SK-N-SH (cell line): ENCODE data around the gene OPA3. TPM values are rescaled to one million over a fixed set of nuclear protein-coding genes. Genes with fewer than 3 reads are reported as not detected.
A peak's percentile ranks its signal among the peaks of the same experiment; 100 is the strongest.

Source experiments
- CTCF ChIA-PET: fragments of 300-600, 350-600 bp; formaldehyde crosslinking; extraction: SDS; loops from one replicate; lab custom pipeline; 2021; lab: Yijun Ruan, JAX
- POLR2A ChIA-PET: fragments of 350-600 bp; sonication (Branson Sonifier 250); formaldehyde crosslinking; extraction: SDS; loops from one replicate; lab custom pipeline; 2020; ENCODE audit warnings: antibody characterized with exemption, inconsistent platforms; lab: Yijun Ruan, JAX
- DNase-seq: peaks from one replicate; pipeline ENCODE4 v3.0.0; 2012
- H2AFZ ChIP-seq: fragments of 200-600 bp; sonication (generic); 2 replicates; pipeline ENCODE4 v1.8.1; 2016; ENCODE audit warnings: antibody characterized with exemption, mild to moderate bottlenecking, low read depth
- H3F3A ChIP-seq: fragments of 200-600 bp; sonication (generic); replicated peaks from 2 replicates; pipeline ENCODE3; 2016; ENCODE audit warnings: antibody characterized with exemption, mild to moderate bottlenecking; ENCODE audit not compliant: insufficient read depth
- H3K27ac ChIP-seq, 2 experiments: fragments of 200-500 bp in 1 of 2; fragments of 200-600 bp in 1 of 2; sonication (Bioruptor generic) in 1 of 2; sonication (generic), shearing (Covaris generic) in 1 of 2; 2 replicates each; pipeline versions ENCODE4 v1.5.1 to v1.6.1; 2014 to 2016; ENCODE audit warnings: low read depth in 2 of 2, inconsistent platforms in 1 of 2, low read length in 1 of 2, mild to moderate bottlenecking in 1 of 2, mixed read lengths in 1 of 2
- H3K27me3 ChIP-seq: fragments of 200-600 bp; sonication (generic), shearing (Covaris generic); 2 replicates; pipeline ENCODE4 v1.6.1; 2016; ENCODE audit warnings: mixed run types; ENCODE audit not compliant: insufficient read depth
- H3K36me3 ChIP-seq, 2 experiments: fragments of 200-500 bp in 1 of 2; fragments of 200-600 bp in 1 of 2; sonication (Bioruptor generic) in 1 of 2; sonication (generic) in 1 of 2; replicated peaks in 1 of 2; 2 replicates each; pipeline versions ENCODE3 to v1.5.1; 2014 to 2016; ENCODE audit warnings: low read length in 1 of 2, mild to moderate bottlenecking in 1 of 2; ENCODE audit not compliant: insufficient read depth in 2 of 2, control insufficient read depth in 1 of 2
- H3K4me1 ChIP-seq, 2 experiments: fragments of 200-500 bp in 1 of 2; fragments of 200-600 bp in 1 of 2; sonication (Bioruptor generic) in 1 of 2; sonication (generic), shearing (Covaris generic) in 1 of 2; 2 replicates each; pipeline versions ENCODE4 v1.5.1 to v1.6.1; 2014 to 2016; ENCODE audit warnings: low read depth in 1 of 2, low read length in 1 of 2, mixed run types in 1 of 2; ENCODE audit not compliant: insufficient read depth in 2 of 2, control insufficient read depth in 1 of 2
- H3K4me2 ChIP-seq: fragments of 200-600 bp; sonication (generic), shearing (Covaris generic); 2 replicates; pipeline ENCODE4 v1.6.1; 2017; ENCODE audit warnings: mixed run types
- H3K4me3 ChIP-seq, 2 experiments: fragments of 200-500 bp in 1 of 2; fragments of 200-600 bp in 1 of 2; sonication (Bioruptor generic) in 1 of 2; sonication (generic), shearing (Covaris generic) in 1 of 2; 2 replicates each; pipeline versions ENCODE4 v1.5.1 to v1.8.1; 2014 to 2016; ENCODE audit warnings: low read depth in 2 of 2, inconsistent platforms in 1 of 2, low read length in 1 of 2, mild to moderate bottlenecking in 1 of 2, mixed read lengths in 1 of 2, moderate library complexity in 1 of 2
- H3K79me2 ChIP-seq: fragments of 200-600 bp; sonication (generic); 2 replicates; pipeline ENCODE4 v1.8.1; 2017; ENCODE audit warnings: mild to moderate bottlenecking; ENCODE audit not compliant: insufficient read depth
- H3K9ac ChIP-seq: fragments of 200-600 bp; sonication (generic); 2 replicates; pipeline ENCODE4 v1.6.1; 2017; ENCODE audit warnings: mixed run types
- H3K9me2 ChIP-seq: fragments of 200-600 bp; sonication (generic); 2 replicates; pipeline ENCODE4 v1.6.1; 2017; ENCODE audit warnings: mixed run types
- H3K9me3 ChIP-seq: fragments of 200-600 bp; sonication (generic); 2 replicates; pipeline ENCODE4 v1.6.1; 2017; ENCODE audit warnings: mixed run types, mild to moderate bottlenecking, moderate library complexity
- H4K20me1 ChIP-seq: fragments of 200-600 bp; sonication (generic); 2 replicates; pipeline ENCODE4 v1.6.1; 2017; ENCODE audit warnings: mild to moderate bottlenecking, mixed run types; ENCODE audit not compliant: insufficient read depth
- CHD2 ChIP-seq: fragments of 150-350 bp; IDR thresholded peaks from 2 replicates; pipeline ENCODE4 v1.6.1; 2018; ENCODE audit warnings: low read length; ENCODE audit not compliant: partially characterized antibody
- ELF1 ChIP-seq: IDR thresholded peaks from 2 replicates; pipeline ENCODE4 v1.4.0; 2012
- EP300 ChIP-seq, 2 experiments: IDR thresholded peaks; 2 replicates each; pipeline versions ENCODE4 v1.4.0 to v1.6.1; 2012; ENCODE audit warnings: borderline replicate concordance in 1 of 2, low read depth in 1 of 2, low read length in 1 of 2
- FOXM1 ChIP-seq: IDR thresholded peaks from 2 replicates; pipeline ENCODE4 v1.4.0; 2012; ENCODE audit warnings: low read depth, mild to moderate bottlenecking
- GABPA ChIP-seq: IDR thresholded peaks from 2 replicates; pipeline ENCODE4 v1.4.0; 2012; ENCODE audit warnings: low read depth, mild to moderate bottlenecking
- GATA2 ChIP-seq: sonication (generic); formaldehyde crosslinking; IDR thresholded peaks from 2 replicates; pipeline ENCODE4 v1.5.0; 2020; ENCODE audit warnings: mild to moderate bottlenecking, missing genetic modification reagents
- MEF2A ChIP-seq: IDR thresholded peaks from 2 replicates; pipeline ENCODE4 v1.4.0; 2012; ENCODE audit warnings: low read depth, borderline replicate concordance
- NRF1 ChIP-seq: IDR thresholded peaks from 2 replicates; pipeline ENCODE4 v1.6.1; 2012; ENCODE audit warnings: low read depth, mild to moderate bottlenecking, low read length
- RAD21 ChIP-seq: IDR thresholded peaks from 2 replicates; pipeline ENCODE4 v1.6.1; 2012; ENCODE audit warnings: mild to moderate bottlenecking, low read length
- RFX5 ChIP-seq: IDR thresholded peaks from 2 replicates; pipeline ENCODE4 v1.6.1; 2012; ENCODE audit warnings: mild to moderate bottlenecking, improper control_type of control experiment, low read length
- TAF1 ChIP-seq: IDR thresholded peaks from 2 replicates; pipeline ENCODE4 v1.6.1; 2012; ENCODE audit warnings: low read depth, mild to moderate bottlenecking, low read length, moderate library complexity, borderline replicate concordance
- TCF12 ChIP-seq: IDR thresholded peaks from 2 replicates; pipeline ENCODE4 v1.4.0; 2012
- WGBS: methylation state at CpG from one replicate; pipeline ENCODE4 v1.1.6; 2017; ENCODE audit warnings: low lambda C conversion rate; 5-methylcytosine and 5-hydroxymethylcytosine counted together
- polyA plus RNA-seq, 3 experiments: library from polyadenylated mRNA; depleted of rRNA; stranded (reverse); fragments of >200 nt; gene quantifications; 2 replicates each; pipeline ENCODE4 v1.2.3, GENCODE V29; 2012
- TF ChIP-seq, protein P1 (sequence below): IDR thresholded peaks from 2 replicates; pipeline ENCODE4; 2012
- TF ChIP-seq, protein P2 (sequence below): fragments of 150-350 bp; IDR thresholded peaks from 2 replicates; pipeline ENCODE4 v1.6.1; 2017; ENCODE audit warnings: antibody characterized with exemption, low read length, low read depth, borderline replicate concordance

OPA3 gene
- polyA plus RNA-seq, 1 of the 3 experiments (the other 2 are of a cell fraction) = 10.0 TPM

DNA sequence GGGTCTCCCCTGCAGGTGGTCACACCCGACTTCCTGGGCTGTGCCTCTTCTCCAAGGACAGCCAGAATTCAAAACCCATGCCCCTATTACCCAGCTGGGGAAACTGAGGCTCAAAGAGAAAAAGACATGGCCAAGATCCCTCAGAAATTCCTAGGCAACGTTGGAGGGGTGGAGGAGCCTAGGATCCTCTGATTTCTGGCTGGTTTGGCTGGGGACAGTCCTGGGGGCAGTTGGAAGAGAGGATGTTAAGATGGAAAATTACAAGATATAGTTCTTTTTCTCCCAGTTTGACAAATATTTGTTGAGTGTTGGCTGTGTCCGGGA is 74.9 kb downstream of the OPA3 start:
- H3K9me2 ChIP-seq = no peaks in the 10 kb centered on the region
- no peaks in the 10 kb centered on the region for H3K9me3 ChIP-seq
- peaks cover 0 to 4% of the 10 kb centered on the region in 2 experiments for H3K36me3 ChIP-seq
- peaks cover 6 to 12% of the 10 kb centered on the region in 2 experiments; a peak in 2 of 4 replicates for H3K4me1 ChIP-seq
- POLR2A ChIA-PET = no interaction called here
- H3K27me3 ChIP-seq = no peaks in the 10 kb centered on the region
- peak overlapping the region; percentile 53; the same call in 1 of the 2 replicates for H3K9ac ChIP-seq
- peaks cover 77% of the 10 kb centered on the region for H3K79me2 ChIP-seq
- H3K27ac ChIP-seq = peak overlapping the region; percentile 18 to 88; a peak in 2 of 4 replicates
- H3F3A ChIP-seq = peaks cover 18% of the 10 kb centered on the region
- peak overlapping the region; percentile 74 to 98 for H3K4me3 ChIP-seq
- TF ChIP-seq RFX5 (no peak), FOXM1 (no peak), MEF2A (no peak), ELF1 (no peak), CHD2 (no peak), NRF1 (no peak), RAD21 (no peak)
- TF ChIP-seq, protein P1, sequence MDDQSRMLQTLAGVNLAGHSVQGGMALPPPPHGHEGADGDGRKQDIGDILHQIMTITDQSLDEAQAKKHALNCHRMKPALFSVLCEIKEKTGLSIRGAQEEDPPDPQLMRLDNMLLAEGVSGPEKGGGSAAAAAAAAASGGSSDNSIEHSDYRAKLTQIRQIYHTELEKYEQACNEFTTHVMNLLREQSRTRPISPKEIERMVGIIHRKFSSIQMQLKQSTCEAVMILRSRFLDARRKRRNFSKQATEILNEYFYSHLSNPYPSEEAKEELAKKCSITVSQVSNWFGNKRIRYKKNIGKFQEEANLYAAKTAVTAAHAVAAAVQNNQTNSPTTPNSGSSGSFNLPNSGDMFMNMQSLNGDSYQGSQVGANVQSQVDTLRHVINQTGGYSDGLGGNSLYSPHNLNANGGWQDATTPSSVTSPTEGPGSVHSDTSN = no peak
- TF ChIP-seq, protein P2, sequence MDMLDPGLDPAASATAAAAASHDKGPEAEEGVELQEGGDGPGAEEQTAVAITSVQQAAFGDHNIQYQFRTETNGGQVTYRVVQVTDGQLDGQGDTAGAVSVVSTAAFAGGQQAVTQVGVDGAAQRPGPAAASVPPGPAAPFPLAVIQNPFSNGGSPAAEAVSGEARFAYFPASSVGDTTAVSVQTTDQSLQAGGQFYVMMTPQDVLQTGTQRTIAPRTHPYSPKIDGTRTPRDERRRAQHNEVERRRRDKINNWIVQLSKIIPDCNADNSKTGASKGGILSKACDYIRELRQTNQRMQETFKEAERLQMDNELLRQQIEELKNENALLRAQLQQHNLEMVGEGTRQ = no peak
- TF ChIP-seq, all 33 proteins: peak for 0
- Histone ChIP-seq H2AFZ (no peak overlapping the region), H4K20me1 (peaks cover 45% of the 10 kb centered on the region), H3K4me2 (peak overlapping the region; percentile 100)
- CTCF ChIA-PET = interaction anchor here (0.9 to 2.6 kb wide), 3 partner anchors 24 to 71 kb away, joined by 4 to 11 read pairs (median 4); partner anchors contain the start of gene FOSB
- no peak for DNase-seq
- WGBS = 60% methylated on average over 3 of the region's 3 CpGs

DNA sequence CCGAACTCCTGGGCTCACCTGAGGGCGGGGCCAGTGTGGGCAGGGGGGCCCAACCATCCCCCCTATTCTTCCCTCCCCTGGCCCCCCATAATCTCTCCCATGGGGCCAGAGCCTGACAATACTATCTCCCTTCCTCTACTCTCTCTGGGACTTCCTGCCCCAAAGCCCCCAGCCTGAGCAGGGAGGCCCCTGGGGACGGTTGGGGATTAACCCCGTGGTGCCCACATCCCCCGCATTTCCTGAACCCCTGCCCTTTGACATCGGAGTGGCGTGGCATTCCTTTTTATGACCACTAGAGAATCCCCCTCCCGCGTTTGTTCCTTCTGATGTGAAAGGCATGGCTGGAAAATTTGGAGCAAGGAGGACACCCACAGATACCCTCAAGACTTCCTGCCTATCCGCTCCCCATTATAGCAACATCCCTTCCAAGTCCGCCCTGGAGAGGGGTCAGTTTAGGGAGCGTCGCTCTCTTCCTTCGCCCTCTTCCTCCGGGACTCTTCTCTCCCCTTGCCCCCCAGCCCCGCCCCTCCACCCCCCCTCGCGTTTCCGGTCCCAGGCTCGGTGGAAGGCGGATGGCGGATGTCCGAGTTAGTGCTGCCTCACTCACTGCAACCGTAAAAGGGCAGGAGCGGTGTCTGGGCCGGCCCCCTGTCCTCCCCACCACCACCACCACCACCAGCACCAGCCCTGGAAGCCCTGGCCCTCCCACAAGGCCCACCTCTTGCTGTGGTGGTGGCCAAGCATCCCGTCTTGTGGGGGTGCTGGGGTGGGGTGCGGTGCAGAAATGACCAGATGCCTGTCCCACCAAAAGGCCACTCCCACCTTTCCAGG is 75.5 kb downstream of the OPA3 start:
- Histone ChIP-seq H3K79me2 (peaks cover 71% of the 10 kb centered on the region), H3K36me3 (peaks cover 0 to 4% of the 10 kb centered on the region in 2 experiments), H4K20me1 (peaks cover 39% of the 10 kb centered on the region), H3F3A (peaks cover 18% of the 10 kb centered on the region), H3K27ac (peak overlapping the region; percentile 60 to 88; a peak in 2 of 4 replicates), H3K4me1 (peaks cover 6 to 12% of the 10 kb centered on the region in 2 experiments; a peak in 2 of 4 replicates), H3K9ac (peak overlapping the region; percentile 92), H3K4me2 (peak overlapping the region; percentile 100), H3K4me3 (peak overlapping the region; percentile 74 to 98), H3K9me3 (no peaks in the 10 kb centered on the region), H2AFZ (no peak overlapping the region; the same call in 1 of the 2 replicates), H3K27me3 (no peaks in the 10 kb centered on the region), H3K9me2 (no peaks in the 10 kb centered on the region)
- WGBS = 1% methylated on average over 27 of the region's 28 CpGs
- ChIA-PET POLR2A (interaction anchor here (1.0 kb wide), 1 partner anchor 13 kb away, joined by 4 read pairs; no protein-coding TSS in a partner anchor), CTCF (interaction anchor here (0.9 to 2.6 kb wide), 7 partner anchors 10 to 134 kb away, joined by 3 to 11 read pairs (median 4); partner anchors contain the start of gene FOSB)
- DNase-seq = peak; percentile 87
- TF ChIP-seq TCF12 (no peak), GATA2 (CRISPR knock-in tag) (no peak), EP300 (IDR thresholded peaks at IDR 0.05; ENCODE audit: borderline replicate concordance in 1 of 2, low read depth in 1 of 2, low read length in 1 of 2) (no peak), TAF1 (peak; percentile 36; the same call in 1 of the 2 replicates), GABPA (peak; percentile 45)
